SK-N-MC (cell line): ENCODE data around the gene EFHD2.

ENCODE experiments used
- EZH2 ChIP-seq: fragments of 200-600 bp; sonication (generic); IDR thresholded peaks from one replicate; pipeline ENCODE4 v1.6.1; 2017; ENCODE audit warnings: antibody characterized with exemption
- POLR2AphosphoS5 ChIP-seq: IDR thresholded peaks from 2 replicates; pipeline ENCODE4 v1.6.1; 2012; ENCODE audit warnings: mild to moderate bottlenecking, low read depth, low read length, borderline replicate concordance

DNA sequence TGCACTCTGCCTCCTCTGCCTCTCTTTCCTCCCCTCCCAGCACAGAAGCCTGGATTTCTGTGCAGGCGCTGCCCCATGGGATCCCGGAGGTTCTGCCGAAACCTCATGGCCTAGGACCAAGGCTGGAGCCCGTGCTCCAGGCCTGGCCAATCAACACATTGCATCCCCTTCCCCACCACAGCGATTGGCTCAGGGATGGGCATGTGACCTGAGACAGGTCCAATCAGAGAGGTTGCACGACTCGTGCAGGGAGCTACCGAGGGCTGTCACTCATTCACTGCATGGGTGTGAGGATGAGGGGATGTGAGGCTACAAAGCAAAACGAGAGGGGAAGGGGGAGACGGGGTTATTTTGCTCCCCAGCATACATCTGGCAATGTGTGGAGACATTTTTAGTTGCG, 62.9 kb downstream of the EFHD2 start:
- TF ChIP-seq EZH2 = no peak
- TF ChIP-seq POLR2AphosphoS5 = no peak
